Iris pigment epithelial cell (primary cell): ENCODE data around the gene PTCSC3.
"Not testable (repeated sequence)": the region's sequence is repeated elsewhere in the genome, so short reads cannot be mapped to it uniquely, and the experiment has no call there.

Experiments
- DNase-seq: peaks from one replicate; pipeline ENCODE4 v3.0.0-alpha.2; 2011; ENCODE audit warnings: low read depth

PTCSC3 gene

DNA sequence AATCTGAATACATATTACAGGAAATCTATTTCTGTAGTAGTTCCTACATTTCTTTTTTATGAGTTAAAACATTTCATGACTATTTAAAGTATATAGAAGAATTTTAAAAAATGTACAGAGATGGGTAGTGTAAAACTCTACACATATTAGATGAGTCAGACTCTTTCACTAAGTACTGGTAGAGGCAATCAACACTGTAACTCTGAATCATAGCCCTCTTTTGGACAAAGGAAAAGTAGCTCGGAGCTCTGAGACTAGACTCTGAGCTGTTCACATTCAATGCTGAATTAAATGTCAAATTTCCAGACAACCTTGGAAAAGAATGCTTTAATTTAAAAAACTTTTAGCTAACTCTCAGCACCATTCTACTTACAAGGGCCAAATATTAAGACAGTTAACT, 3.4 kb downstream of the PTCSC3 start:
- no peak for DNase-seq

DNA sequence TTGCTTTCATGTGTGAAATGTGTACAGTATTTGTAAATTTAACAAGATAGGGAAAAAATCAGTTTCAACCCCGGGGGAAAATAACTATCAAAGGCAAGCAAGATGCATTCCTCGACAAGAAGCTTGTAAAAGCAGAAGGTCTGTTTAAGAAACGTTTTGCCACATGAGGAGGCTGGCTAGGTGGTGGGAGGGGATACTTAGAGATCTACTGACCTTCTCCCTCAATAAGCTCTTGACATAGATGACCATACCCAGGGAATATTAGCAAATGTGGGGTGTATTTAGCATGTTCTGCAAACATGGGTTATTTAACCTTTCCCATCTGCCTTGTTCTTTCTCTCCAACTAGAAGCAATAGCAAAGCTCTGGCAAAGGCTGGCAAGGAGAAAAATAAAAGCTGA, 4.9 kb downstream of the PTCSC3 start:
- DNase-seq: no peak

DNA sequence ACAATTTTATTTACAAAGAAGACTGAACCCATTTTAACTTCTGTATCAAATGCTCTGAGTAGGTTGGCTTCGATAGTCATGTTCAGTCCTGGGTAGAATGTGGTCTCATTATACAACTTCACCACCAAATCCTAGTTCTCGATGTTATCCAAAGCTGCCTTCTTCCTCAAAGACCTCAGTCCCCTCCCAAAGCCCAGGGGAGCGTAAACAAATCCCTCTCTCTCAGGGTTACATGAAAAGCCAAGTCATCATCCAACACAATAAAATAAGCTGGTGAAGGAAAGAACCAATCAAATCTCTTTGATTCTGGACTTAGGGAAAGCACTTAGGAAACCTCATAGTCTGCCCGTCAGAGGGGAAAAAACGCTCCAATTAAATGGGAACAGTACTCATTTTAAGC, 9.1 kb downstream of the PTCSC3 start:
- no peak for DNase-seq

DNA sequence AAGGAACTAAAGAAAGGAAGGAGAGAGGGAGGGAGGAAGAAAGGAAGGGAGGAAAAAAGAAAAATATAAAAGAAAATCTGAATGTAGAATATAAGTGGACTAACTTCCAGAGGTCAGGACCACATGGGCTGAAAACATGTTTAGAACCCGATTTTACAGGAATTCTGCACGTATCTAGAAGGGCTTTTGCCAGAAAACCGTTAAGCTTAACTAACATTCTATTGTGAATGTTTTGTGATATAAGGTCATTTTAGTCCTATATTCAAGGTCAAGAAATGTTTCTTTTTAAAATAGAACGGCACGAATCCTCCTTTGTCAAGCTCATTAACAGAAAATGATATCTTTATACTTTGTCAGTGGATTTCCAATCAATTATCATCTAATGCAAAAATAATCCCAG, 13.1 kb downstream of the PTCSC3 start:
- DNase-seq: no peak

DNA sequence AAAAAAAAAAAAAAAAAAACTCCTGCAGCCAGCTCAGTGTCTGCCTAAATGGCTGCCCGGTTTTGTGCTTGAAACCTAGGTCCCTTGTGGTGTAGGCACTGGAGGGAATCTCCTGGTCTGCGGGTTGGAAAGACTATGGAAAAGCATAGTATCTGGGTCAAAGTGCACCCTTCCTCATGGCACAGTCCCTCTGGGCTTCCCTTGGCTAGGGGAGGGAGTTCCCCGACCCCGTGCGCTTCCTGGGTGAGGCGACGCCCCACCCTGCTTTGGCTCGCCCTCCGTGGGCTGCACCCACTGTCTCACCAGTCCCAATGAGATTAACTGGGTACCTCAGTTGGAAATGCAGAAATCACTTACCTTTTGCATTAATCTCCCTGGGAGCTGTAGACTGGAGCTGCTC, 14.3 kb downstream of the PTCSC3 start:
- DNase-seq: no peak

DNA sequence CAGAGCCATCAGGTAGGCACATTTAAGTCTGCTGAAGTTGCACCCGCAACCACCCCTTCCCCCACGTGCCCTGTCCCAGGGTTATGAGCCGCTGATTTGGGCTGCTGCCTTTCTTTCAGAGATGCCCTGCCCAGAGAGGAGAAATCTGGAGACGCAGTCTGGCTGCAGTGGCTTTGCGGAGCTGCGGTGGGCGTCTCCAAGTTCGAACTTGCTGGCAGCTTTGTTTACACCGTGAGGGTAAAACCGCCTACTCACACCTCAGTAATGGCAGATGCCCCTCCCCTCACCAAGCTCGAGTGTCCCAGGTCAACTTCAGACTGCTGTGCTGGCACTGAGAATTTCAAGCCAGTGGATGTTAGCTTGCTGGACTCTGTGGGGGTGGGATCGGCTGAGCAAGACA, 14.7 kb downstream of the PTCSC3 start:
- no peak for DNase-seq

DNA sequence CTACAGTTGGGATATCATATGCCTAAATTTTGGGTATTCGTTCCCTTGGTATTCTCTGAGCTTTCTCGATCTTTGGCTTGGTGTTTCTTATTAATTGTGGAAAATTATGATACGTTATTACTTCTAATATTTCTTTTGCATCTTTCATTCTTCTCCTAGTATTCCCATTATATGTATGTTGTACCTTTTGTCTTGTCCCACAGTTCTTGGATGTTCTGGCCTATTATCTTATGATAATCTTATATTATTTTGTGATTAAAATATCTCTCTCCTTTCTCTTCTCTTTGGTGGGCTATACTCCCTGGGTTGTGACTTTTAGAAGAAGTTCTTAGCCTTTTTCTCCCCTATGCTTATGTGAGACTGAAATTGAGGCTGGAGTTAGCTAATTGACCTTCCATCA, 25.2 kb downstream of the PTCSC3 start:
- no peak for DNase-seq

DNA sequence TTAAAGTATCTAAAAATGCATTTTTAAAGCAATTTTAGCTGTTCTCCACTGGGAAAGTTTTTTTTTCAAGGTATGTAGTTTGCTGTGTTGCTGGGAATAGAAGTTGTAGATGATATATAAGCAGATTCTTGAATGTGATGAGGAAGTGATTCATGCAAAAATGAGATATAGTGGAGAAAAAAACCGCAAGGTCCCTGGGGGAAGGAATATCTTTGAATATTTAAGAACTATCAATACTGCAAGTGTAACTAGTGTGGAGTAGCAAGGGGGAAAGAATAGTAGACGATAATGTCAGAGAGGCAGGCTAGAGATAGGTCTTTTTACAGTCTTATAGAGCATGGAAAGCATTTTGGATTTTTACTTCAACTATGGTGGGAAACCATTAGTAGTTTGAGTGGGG, 42.5 kb downstream of the PTCSC3 start:
- no peak for DNase-seq

DNA sequence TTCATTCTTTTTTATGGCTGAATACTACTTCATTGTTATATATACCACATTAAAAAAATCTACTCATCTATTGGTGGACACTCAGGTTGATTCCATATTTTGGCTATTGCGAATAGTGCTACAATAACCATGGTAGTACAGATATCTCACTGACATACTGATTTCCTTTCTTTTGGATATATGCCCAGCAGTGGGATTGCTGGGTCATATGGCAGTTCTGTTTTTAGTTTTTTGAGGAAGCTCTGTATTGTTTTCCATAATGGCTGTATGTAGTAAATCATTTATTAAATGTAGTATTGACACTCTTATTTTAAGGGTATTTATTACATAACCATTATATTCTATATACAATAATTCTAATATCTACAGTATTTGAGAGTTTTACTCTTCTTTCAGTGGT, 43.7 kb downstream of the PTCSC3 start:
- no peak for DNase-seq

DNA sequence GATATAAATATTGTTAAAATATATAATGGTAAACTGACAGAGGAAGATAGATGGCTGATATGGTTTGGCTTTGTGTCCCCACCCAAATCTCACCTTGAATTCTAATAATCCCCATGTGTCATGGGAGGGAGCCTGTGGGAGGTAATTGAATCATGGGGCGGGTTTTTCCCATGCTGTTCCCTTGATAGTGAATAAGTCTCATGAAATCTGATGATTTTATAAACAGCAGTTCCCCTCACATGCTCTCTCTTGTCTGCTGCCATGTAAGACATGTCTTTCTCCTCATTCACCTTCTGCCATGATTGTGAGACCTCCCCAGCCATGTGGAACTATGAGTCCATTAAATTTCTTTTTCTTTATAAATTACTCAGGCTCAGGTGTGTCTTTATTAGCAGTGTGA, 46.3 kb downstream of the PTCSC3 start:
- no peak for DNase-seq

DNA sequence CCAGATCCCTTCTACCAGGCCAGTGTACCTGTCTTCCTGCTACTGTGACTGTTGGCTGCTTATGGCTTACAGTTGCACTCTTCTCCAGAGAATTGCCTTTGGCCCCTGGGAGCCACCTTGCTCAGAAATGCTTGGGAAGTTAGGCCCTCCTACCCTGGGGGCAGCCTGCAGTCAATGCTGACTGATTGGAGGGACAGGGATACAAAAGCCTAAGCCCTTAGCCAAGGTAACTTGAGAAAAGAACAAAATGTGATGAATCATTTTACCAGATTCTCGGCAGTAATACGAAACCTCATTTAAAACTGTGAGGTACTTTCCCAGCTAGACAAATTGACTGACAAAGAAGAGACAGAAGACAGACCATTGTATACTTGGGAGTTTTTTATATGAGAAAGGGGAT, 47.3 kb downstream of the PTCSC3 start:
- DNase-seq: peak; percentile 3

DNA sequence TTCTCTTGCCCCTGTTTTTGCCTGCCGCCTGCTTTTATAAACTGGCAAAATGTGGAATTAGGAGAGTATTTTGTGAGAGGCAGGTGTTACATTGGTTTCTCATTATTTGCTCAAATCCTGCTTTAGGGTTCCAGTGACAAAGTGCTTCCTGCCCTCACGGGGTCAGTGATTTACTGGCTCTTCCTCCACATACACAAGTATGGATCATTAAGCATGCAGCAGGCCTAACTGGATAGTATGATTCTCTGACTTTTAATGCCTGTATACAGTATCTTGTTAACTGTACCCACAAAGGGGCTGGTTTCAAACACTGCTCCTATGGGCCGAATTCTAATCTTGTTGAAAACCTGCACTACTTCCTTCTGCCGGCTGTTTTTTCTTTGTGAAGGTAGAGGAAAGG, 63.2 kb downstream of the PTCSC3 start:
- no peak for DNase-seq

DNA sequence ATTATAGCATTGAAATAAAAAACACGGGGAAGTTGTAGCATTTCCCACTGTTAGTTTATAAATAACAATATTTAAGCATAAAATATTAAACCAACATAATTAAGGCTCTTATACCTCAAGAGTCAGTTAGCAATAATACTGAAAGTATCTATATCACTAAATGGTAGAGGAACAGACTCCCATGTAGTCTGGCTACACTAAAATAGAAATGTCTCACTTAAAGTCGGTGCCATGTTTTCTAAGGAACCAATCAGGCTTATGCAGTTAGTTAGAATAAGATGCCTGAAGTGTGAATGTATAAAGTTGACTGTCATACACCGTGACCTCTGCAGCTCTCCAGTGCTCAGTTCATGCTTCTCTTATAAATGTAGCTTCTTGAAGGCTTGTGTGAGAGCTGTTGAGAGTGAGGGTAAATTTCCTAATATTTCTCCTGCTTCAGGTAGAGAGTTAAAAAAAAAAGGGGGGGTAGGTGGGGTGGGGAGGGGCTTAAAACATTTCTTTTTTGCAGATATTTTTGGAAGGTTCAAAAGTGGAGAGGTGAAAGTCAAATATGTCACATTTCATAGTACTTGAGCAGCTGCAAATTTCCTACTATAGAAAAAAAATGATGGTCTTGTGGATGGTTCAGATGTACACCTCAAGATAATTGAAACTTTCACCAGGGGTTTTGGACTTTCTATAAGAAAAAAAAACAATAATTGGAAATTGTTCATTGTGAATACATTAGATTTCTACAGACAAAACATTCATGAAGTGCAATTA, 64.5 kb downstream of the PTCSC3 start:
- no peak for DNase-seq

DNA sequence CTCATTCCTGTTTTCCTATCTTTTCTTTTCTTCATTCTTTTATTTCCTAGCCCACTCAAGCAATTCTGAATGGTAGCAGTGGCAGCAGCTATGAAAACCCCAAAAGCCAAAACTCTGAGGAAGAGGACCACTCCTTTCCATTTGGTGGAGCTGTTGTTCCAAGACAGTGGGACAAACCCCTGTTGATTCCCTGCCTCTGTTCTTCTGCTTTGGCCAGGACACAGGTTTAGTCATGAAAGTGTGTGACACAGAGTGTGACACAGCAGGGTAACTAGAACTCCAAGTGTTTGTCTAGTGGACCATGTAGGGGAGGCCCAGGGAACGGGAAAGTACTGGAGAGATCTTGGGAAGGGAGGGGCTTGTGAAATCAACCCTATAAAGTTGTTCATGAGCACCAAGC, 71.1 kb downstream of the PTCSC3 start:
- no peak for DNase-seq

DNA sequence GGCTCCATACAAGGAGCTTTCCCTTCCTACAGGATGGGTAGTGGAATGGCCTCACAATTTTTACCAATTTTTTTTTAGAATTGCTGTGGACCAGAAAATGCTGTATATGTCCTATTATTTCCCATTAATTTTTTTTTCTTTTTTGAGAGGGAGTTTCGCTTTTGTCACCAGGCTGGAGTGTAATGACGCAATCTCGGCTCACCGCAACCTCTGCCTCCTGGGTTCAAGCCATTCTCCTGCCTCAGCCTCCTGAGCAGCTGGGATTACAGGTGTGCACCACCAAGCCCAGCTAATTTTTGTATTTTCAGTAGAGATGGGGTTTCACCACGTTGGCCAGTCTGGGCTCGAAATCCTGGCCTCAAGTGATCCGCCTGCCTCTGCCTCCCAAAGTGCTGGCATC, 72.3 kb downstream of the PTCSC3 start:
- not testable (repeated sequence) for DNase-seq

DNA sequence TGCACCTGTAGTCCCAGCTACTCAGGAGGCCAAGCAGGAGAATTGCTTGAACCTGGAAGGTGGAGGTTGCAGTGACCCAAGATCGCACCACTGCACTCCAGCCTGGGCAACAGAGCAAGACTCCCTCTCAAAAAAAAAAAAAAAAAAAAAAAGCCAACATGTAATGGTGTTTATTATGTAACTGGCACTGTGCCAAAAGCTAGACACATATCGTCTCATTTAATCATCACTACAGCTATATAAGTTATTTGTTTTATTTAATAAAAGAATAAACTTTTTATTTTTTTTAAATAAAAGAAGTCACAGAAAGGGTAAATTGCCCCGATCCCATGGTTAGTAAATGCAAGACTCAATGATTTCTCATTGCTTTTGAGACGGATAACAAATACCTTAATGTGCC, 76.9 kb downstream of the PTCSC3 start:
- no peak for DNase-seq

DNA sequence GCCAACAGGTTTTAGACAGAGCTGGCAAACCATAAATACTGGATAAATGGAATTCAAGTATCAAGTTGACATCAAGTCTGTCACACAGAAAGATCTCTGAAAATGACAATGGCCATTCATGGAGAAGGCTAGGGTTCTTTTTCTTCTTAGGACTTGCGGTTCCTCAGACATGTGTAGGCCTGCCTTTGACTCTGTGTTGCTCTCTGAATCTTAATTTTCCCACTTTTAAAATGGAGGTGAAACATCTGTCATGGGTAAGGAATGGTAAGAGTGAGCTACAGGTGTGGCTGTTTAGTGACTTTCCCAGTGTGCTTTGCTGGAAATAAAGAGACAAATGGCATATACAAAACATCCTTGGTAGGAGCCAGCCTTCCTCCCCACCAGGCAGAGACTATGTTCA, 79.2 kb downstream of the PTCSC3 start:
- no peak for DNase-seq

DNA sequence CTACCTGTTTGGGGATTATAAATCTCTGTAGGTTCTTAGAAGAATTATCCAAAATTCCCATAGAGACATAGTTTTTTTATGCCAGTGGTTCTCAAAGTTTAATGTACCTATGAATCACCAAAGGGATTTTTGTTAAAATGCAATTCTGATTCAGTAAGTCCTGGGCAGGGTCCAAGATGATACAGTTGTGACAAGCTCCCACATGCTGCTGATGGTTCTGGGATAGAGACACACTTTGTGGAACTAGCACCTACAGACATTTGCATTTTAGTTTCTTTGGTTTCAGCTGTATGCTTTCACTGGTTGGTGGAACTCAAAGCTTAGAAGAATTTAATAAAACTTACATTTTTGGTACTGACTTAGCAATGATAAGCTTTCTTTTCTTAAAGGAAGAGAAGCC, 80.4 kb downstream of the PTCSC3 start:
- DNase-seq: no peak

DNA sequence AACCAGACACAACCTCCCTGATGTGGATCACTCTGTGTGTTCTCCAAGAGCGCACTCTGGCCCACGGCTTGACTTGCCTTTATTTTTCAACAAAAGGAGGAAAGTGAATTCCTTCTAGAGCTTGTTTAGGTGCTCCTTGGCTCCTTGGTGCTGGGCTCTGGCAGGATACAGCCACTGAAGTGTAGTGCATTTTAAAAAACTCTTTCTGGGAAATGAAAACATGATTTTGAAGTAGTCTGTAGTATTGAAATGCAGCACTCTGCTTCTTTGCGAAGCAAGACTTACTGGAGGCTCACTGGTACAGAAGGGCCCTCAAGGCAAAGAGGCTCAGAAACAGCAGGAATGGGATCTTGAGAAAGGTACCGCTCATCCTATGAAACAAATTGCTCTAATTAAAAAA, 81.6 kb downstream of the PTCSC3 start:
- no peak for DNase-seq

DNA sequence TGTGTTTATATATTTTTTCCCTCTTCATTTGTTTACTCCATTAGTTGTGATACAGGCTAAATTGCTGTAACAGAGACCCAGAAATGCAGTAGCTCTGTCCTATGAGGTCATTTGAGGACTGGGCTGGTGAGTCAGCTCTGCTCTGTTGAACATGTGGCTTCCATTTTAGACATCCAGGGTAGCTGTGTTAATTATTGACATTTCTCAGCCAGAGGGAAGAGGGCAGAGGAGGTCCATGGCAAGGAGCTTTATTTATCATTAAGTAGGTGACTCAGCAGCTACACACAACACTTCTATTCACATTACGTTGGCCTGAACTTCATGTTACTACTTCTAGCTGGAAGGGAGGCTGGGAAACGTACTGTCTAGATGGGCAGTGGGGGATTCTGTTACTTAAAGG, 85.4 kb downstream of the PTCSC3 start:
- peak; percentile 86 for DNase-seq

DNA sequence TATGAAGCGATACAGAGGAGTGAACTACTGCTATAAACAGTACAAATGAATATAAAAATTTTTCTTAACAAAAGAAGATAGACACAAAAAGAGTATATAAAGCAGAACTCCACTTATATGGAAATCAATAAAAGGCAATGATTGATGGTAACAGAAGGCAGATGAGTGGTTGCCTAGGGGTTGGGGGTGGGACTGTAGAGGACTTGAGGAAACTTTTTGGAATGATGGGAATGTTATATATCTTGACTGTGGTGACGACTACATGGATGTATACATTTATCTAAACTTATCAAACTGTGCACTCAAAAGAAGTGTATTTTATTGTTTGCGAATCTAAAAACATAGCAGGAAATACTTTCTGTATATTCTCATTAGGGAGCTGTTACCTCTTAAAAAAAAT, 89.1 kb downstream of the PTCSC3 start:
- DNase-seq: no peak

DNA sequence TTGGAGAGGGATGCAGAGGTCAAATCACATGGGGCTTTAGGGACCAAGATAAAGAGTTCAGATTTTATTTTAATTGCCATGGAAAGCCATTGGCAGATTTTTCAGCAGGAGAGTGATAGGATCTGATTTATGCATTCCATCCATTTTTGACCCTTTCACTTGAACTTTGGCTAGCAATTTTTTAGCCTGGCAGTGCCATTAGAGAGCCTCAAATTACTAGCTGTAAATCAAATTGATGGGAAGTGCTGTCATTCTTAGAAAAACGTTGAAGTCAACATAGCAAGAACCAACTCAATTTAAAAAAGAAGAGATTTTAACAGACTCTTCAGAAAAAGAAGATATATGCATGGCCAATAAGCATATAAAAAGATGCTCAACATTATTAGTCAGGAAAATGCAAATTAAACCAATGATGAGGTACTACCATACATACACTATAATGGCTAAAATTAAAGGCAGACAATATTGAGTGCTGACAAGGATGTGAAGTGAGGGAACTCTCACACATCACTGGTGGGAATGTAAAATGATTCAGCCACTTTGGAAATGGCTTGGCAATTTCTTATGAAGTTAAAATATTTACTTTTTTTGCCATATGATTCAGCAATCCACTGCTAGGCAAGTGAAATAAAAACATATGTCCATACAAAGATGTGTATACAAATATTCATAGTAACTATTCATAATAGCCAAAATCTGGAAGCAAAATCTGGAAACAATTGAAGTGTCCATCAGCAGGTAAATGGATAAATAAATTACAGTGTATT, 89.7 kb downstream of the PTCSC3 start:
- no peak for DNase-seq

DNA sequence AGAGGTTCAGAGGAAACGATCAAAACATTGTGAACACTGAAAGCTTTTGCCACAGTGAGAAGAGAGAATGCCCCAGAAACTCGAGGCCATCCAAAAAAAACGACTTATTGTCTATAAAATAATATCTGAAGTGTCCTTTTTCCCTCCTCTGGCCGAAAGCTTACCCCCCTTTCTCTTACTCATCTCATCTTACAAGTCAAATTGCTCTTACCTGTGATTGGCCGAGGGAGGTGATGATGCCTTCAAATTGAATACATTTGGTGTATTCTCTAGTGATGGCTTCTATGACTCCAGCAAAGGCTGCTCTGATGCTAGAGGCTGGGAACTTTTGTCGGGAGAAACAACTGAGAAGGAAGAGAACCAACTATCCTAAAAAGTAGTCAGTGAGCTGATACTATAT, 90.7 kb downstream of the PTCSC3 start:
- no peak for DNase-seq
